ENCODE results near the gene ALDH3B1.
"Not testable (repeated sequence)": the region's sequence is repeated elsewhere in the genome, so short reads cannot be mapped to it uniquely, and the experiment has no call there.

ALDH3B1 gene, protein sequence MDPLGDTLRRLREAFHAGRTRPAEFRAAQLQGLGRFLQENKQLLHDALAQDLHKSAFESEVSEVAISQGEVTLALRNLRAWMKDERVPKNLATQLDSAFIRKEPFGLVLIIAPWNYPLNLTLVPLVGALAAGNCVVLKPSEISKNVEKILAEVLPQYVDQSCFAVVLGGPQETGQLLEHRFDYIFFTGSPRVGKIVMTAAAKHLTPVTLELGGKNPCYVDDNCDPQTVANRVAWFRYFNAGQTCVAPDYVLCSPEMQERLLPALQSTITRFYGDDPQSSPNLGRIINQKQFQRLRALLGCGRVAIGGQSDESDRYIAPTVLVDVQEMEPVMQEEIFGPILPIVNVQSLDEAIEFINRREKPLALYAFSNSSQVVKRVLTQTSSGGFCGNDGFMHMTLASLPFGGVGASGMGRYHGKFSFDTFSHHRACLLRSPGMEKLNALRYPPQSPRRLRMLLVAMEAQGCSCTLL

DNA sequence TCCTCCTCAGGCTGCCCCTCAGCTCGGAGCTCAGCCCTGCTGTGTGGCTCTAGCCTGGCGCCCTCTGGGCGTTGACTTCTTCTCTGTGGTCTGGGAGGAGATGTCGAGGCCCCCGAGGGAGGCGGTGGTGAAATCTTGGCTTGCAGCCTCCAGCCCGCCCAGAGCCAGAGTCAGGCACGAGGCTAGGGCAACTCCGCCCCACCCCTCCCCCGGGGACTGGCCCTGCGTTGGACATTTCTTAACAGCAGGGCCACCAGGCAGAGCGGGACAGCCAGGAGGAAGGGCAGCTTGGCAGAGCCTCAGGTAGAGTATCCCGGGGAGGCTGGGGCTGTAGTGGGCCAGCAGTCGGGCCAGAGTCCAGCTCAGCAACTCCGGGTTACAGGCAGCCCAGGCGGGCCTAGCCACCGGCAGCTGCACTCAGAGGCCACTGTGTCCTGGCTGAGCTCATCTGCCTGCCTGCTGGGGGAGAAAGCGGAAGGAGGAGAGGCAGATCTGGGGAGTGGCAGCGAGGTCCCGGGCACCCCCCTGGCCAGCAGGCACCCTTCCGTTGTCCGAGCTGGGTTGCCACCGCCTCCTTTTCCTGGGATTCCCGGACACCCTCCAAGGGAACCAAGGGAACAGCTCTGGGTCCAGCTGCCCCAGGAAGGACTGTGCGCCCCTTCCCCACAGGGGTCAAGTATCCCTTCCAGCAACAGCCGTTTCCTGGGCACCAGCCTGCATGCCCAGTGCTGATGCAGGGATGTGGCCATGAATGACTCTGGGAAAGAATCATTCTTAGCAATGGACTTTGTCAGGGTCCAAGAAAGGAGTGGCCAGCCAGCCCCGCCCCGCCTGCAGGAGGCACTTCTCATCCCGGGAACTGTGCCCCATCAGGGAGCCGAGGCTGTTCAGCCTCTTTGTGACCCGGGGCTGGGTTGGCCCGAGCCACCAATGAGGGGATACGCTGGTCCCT is at the start of gene ALDH3B1:
Gene ALDH3B1, plus strand, starts transcription at position 238 of the 952 bp plus-strand sequence. CDS start 4,971 bp downstream, outside the sequence.
- in situ Hi-C loops (cut with HindIII; ENCODE audit: low sequenced_read_pairs): no loop called here
- peak; percentile 79 for DNase-seq (ENCODE audit: low read depth, low spot score)
- H3K4me3 ChIP-seq (ENCODE audit: low read depth, low read length): peak within 1 kb of the TSS; percentile 27
- TF ChIP-seq, protein P1, sequence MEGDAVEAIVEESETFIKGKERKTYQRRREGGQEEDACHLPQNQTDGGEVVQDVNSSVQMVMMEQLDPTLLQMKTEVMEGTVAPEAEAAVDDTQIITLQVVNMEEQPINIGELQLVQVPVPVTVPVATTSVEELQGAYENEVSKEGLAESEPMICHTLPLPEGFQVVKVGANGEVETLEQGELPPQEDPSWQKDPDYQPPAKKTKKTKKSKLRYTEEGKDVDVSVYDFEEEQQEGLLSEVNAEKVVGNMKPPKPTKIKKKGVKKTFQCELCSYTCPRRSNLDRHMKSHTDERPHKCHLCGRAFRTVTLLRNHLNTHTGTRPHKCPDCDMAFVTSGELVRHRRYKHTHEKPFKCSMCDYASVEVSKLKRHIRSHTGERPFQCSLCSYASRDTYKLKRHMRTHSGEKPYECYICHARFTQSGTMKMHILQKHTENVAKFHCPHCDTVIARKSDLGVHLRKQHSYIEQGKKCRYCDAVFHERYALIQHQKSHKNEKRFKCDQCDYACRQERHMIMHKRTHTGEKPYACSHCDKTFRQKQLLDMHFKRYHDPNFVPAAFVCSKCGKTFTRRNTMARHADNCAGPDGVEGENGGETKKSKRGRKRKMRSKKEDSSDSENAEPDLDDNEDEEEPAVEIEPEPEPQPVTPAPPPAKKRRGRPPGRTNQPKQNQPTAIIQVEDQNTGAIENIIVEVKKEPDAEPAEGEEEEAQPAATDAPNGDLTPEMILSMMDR (IDR thresholded peaks at IDR 0.05; ENCODE audit: low read depth, low read length): no peak

DNA sequence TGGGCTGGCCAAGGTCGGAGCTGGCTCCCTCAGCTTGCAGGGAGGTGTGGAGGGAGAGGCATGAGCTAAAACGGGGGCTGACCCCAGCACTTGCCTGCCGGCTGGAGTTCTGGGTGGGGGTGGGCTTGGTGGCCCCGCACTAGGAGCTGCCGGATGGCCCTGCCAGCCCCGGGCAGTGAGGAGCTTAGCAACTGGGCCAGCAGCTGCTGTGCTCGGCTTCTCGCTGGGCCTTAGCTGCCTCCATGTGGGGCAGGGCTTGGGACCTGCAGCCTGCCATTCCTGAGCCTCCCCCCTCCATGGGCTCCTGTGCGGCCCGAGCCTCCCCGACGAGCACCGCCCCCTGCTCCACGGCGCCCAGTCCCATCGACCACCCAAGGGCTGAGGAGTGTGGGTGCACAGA is 46.9 kb upstream of the ALDH3B1 start:
- DNase-seq (ENCODE audit: low read depth, low spot score); in situ Hi-C loops (cut with HindIII; ENCODE audit: low sequenced_read_pairs); H3K4me3 ChIP-seq (ENCODE audit: low read depth, low read length): not testable (repeated sequence)

DNA sequence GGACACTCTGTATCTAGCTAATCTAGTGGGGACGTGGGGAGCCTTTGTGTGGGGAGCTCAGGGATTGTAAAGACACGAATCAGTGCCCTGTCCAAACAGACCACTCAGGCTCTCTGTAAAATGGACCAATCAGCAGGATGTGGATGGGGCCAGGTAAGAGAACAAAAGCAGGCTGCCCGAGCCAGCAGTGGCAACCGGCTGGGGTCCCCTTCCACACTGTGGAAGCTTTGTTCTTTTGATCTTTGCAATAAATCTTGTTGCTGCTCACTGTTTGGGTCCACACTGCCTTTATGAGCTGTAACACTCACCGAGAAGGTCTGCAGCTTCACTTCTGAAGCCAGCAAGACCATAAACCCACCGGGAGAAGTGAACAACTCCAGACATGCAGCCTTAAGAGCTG is 46.2 kb upstream of the ALDH3B1 start:
- H3K4me3 ChIP-seq (ENCODE audit: low read depth, low read length); DNase-seq (ENCODE audit: low read depth, low spot score); in situ Hi-C loops (cut with HindIII; ENCODE audit: low sequenced_read_pairs): not testable (repeated sequence)

DNA sequence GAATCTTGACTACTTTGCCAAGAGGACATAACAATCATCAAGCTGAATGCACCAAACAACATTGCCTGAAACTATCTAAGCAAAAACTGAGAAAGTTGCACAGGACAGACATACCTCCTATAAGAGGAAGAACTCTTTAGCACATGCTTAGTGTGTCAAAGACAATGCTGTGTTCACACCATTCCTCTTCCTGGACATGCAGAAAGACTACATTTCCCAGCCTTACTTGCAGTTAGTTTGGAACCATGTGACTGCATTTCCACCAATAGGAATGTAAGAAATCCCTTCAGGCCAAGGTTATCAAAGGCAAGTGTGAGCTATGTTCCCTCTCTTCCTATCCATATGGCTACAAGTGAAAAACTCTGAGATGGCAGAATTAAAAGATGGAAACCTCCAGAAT is 45.4 kb upstream of the ALDH3B1 start:
- H3K4me3 ChIP-seq (ENCODE audit: low read depth, low read length); DNase-seq (ENCODE audit: low read depth, low spot score); in situ Hi-C loops (cut with HindIII; ENCODE audit: low sequenced_read_pairs): not testable (repeated sequence)

DNA sequence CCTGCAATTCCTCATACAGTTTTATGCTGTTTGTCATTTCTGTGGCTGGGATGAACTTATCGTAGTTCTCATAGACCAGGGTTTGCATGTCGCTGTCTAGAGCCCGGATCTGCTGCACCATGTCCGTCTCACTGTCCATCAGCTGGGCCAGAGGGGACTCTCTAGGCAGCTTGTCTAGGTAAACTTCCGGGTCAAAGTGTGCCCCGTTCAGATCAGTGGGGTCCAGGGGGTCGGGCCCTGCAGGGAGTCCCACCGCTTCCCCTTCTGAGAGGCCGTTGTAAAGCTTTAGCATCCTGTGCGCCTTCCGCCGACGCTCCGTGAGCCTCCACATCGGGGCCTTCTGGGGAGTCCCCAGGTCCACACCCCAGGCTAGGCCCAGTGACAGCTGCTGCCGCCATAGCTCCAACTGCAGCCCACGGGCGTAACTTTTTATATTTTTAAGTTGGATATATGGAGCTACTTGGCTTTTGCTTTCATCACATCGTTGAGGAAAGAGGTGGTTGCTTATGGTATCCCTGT is 44.2 kb upstream of the ALDH3B1 start:
- in situ Hi-C loops (cut with HindIII; ENCODE audit: low sequenced_read_pairs); H3K4me3 ChIP-seq (ENCODE audit: low read depth, low read length); DNase-seq (ENCODE audit: low read depth, low spot score): not testable (repeated sequence)

DNA sequence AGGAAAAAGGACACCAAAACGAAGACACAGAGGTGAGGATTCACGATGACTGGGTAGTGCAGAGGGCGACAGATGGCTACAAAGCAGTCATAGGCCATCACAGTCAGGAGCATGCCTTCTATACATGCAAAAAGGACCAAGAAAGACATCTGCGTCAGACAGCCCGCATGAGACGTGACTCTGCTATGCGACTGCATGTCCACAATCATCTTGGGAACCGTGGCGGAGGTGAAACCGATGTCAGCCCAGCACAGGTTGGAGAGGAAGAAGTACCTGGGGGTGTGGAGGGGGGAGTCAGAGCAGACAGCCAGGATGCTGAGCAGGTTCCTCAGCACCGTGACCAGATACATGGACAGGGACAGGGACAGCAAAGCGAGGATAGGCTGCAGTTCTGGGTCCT is 35.4 kb upstream of the ALDH3B1 start:
- H3K4me3 ChIP-seq (ENCODE audit: low read depth, low read length); in situ Hi-C loops (cut with HindIII; ENCODE audit: low sequenced_read_pairs); DNase-seq (ENCODE audit: low read depth, low spot score): not testable (repeated sequence)

DNA sequence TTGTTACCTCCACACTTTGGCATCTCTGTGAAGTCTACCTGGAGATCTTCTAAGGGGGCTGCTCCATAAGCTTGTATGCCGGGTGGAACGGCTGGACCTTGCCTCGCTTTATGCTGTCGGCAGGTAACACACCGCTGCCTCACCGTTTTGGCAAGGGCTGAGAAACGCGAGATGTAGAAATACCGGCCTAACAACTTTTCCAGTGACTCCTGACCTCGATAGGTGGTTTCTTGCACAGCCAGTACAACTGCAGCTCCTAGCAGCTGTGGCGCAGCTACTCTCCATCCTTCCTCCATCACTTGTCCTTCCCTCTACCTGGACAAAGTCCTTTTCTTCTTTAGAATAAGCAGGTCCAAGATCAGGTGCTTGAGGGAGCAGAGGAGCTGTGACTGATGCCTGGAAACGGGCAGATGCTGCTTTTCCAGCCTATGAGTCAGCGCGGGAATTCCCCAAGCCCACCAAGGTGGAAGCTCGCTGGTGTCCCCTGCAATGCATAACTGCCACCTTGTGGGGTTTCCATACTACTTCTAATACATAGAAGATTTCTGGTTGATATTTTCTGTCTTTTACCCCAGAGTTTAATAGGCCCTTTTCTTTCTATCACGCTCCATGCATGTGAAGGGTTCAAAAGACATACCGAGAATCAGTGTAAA is 31.2 kb upstream of the ALDH3B1 start:
- H3K4me3 ChIP-seq (ENCODE audit: low read depth, low read length); in situ Hi-C loops (cut with HindIII; ENCODE audit: low sequenced_read_pairs); DNase-seq (ENCODE audit: low read depth, low spot score): not testable (repeated sequence)

DNA sequence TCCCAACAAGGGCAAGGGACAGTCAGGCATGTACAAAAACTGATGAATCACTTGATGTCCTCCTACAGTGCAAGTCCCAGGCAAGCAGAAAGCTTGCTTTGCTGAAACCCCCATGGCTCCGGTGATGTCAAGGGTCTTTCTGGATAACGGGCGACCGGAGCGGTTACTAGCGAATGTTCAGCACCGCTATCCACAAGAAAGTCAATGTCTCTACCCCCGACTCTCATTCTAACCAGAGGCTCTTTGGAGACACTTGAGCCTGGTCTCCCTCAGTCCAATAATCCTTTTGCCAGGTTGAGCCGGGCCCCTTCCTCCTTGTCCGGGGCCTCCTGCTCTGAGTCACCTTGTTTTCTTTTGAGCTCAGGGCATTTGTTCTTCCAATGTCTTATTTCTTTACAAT is 28.9 kb upstream of the ALDH3B1 start:
- H3K4me3 ChIP-seq (ENCODE audit: low read depth, low read length); in situ Hi-C loops (cut with HindIII; ENCODE audit: low sequenced_read_pairs); DNase-seq (ENCODE audit: low read depth, low spot score): not testable (repeated sequence)

DNA sequence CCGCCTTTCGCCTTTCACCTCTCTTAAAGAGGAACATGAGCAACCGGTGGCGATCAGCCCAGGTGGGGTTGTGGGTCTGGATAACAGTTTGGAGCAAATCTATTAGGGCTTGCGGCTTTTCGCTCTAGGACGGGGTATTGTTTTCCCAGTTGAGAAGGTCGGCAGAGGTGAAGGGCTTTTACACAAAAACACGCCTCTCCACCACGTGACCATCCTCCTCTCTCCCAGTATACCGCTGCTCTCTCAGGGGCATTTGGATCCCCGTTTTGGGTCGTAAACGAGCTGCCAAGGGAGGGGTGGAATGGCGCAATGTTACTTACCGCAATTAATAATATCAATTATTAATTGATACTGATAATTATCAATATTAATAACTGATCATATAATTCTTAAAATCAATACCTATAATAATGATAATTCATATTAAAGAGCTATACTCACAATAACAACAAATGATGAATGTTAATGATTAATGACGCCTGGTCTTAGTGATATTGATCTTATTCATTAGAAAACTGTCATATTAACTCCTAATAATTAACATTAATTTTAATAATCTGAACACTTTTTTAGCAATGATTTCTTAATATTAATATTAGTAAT is 27.8 kb upstream of the ALDH3B1 start:
- DNase-seq (ENCODE audit: low read depth, low spot score); H3K4me3 ChIP-seq (ENCODE audit: low read depth, low read length); in situ Hi-C loops (cut with HindIII; ENCODE audit: low sequenced_read_pairs): not testable (repeated sequence)

DNA sequence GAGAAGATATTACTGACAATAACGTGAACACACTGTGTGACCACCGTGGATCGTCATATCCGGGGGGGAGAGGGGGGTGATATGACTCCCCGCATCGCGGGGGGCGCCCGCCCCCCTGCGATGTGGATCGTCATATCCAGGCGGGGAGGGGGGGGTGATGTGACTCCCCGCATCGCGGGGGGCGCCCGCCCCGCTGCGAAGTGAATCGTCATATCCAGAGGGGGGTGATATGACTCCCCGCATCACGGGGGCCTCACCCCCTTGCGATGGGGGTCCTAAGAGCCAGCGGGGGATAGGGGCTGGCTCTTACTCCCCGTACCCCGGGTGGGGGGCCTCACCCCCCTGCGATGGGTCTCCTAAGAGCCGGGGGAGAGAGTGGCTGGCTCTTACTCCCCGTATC is 26.2 kb upstream of the ALDH3B1 start:
- in situ Hi-C loops (cut with HindIII; ENCODE audit: low sequenced_read_pairs): no loop called here
- TF ChIP-seq, protein P1 (IDR thresholded peaks at IDR 0.05; ENCODE audit: low read depth, low read length): no peak
- no peak overlapping the region for H3K4me3 ChIP-seq (ENCODE audit: low read depth, low read length)
- no peak for DNase-seq (ENCODE audit: low read depth, low spot score)

DNA sequence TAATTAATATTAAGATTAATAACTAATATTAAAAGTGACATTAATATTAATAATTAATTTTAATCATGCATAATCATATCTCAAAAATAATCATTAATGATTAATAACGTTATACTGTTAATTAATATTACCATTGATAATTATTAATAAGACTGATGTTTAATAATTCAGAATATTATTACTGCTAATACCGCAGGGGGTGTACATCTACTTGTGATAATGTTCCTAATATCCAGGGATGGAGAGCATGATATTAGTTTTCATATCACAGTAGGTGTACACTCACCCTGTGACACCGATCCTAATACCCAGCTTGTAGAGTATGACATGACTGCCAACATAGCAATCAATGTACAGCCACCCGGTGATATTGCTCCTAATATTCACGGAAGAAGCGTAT is 24.8 kb upstream of the ALDH3B1 start:
- DNase-seq (ENCODE audit: low read depth, low spot score); H3K4me3 ChIP-seq (ENCODE audit: low read depth, low read length); in situ Hi-C loops (cut with HindIII; ENCODE audit: low sequenced_read_pairs): not testable (repeated sequence)

DNA sequence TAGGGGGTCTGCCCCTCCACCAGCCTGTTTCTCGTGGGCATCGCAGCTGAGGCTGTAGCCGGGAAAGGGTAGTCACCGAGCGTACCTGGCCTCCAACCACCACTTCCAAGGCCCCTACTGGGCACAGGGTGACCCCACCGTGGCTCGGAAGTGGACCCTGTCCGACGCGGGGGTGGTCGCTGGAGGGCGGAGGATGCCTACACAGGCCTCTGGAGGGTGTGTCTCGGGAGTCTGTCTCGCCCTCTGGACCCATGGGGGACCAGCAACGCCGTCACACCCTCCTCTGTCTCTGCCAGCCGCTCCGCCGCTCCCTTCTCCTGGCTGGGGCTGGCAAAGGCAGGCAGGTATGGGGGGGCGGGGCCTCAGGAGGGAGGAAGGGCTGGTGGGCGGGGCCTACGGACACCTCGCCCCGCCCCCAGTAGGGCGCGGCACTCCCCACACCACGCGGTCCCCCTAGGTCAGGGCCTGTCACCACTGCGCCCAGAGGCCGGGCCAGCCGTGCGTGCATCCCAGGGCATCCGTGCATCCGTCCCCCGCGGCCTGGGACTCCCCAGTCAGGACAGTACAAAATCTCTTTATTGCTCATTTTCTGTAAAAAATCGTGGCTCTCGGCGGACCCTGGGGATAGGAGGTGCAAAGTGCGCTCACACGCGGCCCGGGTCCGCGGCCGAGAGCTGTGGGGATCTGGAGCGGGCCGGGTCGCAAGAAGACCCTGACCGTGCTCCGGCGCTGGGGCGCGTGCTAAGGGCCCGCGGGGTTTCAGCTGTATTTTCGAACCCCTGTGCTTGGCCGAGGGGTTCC is 19.4 kb upstream of the ALDH3B1 start:
- DNase-seq (ENCODE audit: low read depth, low spot score); H3K4me3 ChIP-seq (ENCODE audit: low read depth, low read length); in situ Hi-C loops (cut with HindIII; ENCODE audit: low sequenced_read_pairs): not testable (repeated sequence)
